Activated effector memory CD4-positive, alpha-beta T cell treated with Interleukin-2 at 50 U/mL for 16 hours (primary cell): ENCODE measurements around the gene JOSD2.

ENCODE experiments used
- DNase-seq: peaks from one replicate; pipeline ENCODE4 v3.0.0-alpha.2; 2020

The JOSD2 gene

GRCh38 chr19:50492303-50493052 lies 18.5 kb downstream of the JOSD2 start:
- no peak for DNase-seq

DNA sequence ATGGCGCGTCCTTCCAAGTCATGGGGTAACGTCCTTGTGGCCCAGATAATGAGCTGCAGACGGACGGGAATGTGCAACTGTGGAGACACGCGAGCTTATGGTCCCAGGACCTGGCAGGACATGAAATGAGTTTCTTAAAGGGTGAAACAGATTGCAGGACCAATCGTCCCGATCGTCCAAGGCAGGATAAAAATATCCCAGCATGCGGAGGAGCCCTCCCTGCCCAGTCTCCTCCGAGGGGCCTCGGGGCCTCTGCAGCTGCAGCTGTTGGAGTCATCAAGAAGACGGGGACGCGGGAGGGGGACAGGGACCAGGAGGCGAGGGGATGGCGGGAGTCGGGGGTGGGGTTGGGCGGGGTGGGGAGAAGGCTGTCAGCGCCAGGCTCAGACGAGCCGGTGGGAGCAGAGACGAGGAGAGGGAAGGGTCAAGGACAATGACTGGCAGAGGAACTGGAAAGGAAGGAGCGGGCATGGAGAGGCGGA lies 20.0 kb downstream of the JOSD2 start:
- DNase-seq, result no peak

DNA sequence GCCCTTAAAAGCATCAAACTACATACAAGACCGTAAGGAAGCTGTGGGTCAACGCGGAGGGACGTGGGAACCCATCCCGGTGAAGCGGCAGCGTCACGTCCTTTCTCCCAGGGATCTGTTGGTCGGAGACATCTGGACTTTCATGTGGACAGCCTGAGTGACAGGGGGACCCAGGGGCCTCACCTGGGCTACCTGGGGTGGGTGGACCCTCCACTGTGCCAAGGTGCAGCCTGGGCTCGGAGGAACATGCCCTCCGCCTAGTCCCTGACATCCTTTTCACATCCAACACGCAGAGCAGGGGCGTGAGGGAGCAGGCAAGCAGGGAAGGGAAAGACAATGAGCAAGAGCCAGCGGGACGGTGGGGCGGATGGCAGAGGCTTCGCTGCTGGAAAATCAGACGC lies 20.6 kb downstream of the JOSD2 start:
- no peak for DNase-seq

- DNase-seq, result no peak
These were observed 21.5 kb downstream of the JOSD2 start for GRCh38 chr19:50489461-50490011.

DNA sequence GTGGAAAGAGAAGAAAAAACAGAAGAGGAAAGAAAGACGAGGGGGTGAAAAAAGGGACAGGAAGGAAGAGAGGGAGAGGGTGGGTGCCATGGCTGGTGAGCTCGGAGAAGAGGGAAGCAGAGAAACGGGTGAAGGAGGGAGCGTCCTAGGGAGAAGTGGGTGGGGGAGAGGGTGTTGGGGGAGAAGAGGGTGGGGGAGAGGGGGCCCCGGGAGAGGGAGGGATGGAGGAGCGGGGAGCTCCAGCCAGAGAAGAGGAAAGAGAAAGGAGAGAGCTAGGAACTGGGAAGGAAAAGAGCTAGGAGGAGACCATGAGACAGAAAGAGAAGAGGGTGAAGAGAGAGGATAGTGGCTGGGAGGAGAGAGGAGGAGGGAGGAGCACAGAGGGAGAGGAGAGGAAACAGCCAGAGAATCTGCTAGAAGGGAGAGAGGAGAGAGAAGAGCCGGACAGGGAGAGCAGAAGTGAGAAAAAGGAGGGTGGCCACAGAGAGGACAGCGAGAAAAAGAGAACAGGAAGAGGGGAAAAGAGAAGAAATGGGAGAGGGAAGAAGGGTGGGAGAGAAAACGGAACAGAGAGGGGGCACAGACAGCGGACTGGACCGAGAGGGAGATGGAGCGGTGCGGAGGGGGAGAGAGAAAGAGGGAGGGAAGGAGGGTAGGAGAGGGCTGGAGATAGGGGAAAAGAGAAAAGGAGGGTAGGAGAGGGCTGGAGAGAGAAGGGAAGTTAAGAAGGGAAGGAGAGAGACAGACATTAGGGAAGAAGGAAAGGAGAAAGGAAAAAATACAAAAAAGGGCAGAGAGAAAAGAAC lies 22.4 kb downstream of the JOSD2 start:
- no peak for DNase-seq

GRCh38 chr19:50486823-50487515 lies 24.0 kb downstream of the JOSD2 start:
- DNase-seq, result no peak

- no peak for DNase-seq
These were observed 25.6 kb downstream of the JOSD2 start for GRCh38 chr19:50485284-50485955.

- DNase-seq, result no peak
These were observed 28.1 kb downstream of the JOSD2 start for GRCh38 chr19:50482916-50483315.

DNA sequence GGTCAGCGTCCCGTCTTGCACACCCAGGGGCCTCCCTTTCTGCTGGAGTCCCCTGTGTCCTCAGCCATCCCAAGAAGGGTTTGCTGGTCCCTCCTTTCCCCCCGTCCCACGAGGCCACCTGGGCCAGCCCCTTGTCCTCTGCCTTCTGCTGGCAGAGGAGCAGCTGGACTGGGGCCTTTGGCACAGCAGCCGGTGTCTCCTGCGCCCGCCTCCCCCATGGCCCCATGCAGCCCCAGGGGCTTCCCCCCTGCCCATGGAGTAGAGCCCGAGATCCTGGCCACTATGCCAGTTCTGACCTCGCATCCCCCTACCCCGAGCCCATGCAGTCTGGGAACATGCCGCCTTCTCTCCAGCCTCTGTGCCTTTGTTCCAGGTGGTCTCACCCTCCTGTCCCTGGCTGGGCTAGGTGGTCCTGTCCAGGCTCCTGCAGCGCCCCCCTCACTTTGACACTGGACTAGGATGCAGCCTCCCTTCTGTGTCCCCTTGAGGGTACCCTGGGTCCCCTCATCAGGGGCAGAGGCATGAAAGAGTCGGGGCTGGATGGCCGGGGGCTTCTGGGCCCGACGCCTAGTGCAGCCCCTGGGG lies 28.6 kb downstream of the JOSD2 start:
- DNase-seq, result no peak

DNA sequence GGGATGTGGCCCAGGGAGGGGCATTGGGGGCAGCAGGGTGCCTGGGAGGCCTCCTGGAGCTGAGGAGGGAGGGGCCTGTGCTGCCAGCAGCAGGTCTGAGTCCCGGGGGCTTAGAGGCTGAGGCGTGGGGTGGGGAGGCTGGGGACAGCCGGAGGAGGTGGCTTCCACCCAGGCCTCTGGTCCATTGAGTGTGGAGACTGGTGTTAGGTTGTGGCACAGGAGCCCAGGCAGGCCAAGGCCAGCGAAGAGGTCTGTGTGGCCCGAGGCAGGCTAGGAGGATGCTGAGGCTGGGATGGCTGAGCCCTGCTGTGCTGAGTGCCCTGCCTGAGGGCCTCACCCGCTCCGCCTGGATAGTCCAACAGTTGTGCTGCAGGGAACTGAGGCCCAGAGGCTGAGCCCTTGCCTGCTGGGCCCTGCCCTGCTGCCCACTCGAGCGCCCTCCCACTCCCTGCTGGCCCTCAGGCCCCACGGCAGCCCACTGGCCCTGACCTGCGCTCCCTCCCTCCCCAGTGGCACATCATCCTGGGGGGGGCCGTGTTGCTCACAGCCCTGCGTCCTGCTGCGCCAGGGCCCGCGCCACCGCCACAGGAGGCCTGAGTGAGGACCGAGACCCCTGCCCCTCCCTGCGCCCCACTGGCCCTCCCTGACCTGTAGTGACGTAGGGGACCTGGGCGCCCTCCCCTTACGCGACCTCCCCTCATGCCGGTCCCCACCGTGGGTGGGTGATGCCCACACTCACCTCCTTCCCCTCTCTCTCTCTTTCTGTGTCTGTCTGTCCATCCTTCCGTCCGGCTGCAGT lies 29.4 kb downstream of the JOSD2 start:
- DNase-seq, result no peak

DNA sequence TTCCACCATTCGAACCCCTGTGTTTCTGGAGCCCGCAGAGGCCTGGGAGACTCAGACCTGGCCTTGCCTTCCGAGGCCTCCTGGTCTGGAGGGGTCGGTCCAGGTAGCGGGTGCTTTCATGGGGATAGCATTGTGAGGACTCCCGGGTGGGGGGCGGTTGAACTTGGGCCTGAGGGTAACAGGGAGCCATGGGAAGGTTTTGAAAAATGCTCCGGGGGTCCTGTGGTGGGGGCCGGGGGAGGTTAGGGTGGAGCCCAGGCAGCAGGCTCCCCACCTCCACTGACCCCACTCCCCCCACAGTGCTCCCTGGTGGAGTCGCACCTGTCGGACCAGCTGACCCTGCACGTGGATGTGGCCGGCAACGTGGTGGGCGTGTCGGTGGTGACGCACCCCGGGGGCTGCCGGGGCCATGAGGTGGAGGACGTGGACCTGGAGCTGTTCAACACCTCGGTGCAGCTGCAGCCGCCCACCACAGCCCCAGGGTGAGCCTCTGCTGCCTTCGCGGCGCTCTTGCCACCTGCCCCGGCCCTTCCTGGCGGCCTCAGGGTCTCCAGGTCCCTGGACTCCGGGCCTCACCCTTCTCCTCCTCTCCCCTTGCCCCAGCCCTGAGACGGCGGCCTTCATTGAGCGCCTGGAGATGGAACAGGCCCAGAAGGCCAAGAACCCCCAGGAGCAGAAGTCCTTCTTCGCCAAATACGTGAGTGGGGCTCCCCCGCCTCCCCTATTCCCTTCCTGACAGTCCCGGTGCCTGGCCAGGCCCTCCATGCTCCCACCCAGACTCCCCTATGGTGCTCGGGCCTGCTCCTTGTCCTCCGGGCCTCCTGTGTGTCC lies 30.5 kb downstream of the JOSD2 start:
- no peak for DNase-seq

DNA sequence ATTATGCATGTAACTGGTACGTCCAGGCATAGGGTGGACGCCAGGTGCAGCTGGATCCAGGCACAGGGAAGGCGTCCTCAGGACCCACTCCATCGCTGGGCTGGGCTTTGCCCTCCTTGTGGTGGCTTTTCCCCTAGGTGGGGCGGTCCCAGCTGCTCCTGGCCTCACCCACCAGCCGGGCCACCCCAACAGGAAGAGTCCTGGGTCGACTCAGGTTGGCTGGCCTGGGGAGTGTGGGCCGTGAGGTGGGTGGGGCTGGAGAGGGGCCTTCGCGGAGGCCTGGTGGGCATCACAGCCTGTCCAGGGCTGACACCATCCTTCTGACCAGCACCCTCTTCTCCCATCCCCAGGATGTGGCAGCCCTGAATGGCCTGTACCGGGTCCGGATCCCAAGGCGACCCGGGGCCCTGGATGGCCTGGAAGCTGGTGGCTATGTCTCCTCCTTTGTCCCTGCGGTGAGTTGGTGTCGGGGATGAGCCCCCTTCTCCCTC lies 31.2 kb downstream of the JOSD2 start:
- DNase-seq, result no peak

DNA sequence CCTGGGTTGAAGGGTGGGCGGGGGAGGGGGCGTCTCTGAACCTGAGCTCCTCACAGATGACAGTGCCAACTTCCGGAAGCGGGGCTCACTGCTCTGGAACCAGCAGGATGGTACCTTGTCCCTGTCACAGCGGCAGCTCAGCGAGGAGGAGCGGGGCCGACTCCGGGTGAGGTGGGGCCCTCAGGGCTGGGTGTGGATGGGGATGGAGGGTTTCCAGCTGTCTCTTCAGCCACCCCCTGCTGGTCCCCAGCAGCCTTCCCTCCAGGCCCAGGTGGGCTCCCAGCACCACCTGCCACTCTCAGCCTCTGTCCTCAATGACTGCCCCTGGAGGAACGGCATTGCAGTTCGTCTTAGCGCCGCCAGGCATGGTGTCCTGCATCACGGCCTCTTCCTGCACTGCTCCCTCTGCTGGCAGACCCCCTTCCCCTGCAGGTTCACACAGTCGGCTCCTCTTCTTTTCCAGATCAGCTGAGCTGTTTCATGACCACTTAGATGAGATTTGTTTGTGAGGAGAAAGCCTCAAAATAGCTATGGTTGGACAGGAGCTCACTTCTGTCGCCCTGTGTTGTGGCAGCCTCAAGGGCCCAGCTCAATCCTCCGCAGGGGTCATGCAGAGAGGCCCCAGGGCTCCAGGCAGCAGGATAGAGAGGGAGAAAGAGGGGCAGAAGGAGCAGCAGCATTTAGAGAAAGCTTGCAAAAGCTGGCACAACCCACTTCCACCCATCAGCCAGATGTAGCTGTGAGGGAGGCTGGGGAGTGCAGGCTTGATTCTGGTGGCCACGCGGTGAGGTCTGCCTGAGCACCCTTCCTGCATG lies 31.9 kb downstream of the JOSD2 start:
- no peak for DNase-seq

- DNase-seq, result no peak
These were observed 33.1 kb downstream of the JOSD2 start for GRCh38 chr19:50477751-50478515.

GRCh38 chr19:50476907-50477238 lies 34.1 kb downstream of the JOSD2 start:
- no peak for DNase-seq

- DNase-seq, result peak; percentile 88
These were observed 34.6 kb downstream of the JOSD2 start, which contains the start of the genes EMC10 and GARIN5A for GRCh38 chr19:50476224-50476906. Gene EMC10, plus strand, starts transcription at chr19:50476507. Its CDS starts 38 bp downstream, at chr19:50476545. Gene GARIN5A, minus strand, starts transcription at chr19:50476848. Its CDS starts 460 bp downstream, at chr19:50476388.

DNA sequence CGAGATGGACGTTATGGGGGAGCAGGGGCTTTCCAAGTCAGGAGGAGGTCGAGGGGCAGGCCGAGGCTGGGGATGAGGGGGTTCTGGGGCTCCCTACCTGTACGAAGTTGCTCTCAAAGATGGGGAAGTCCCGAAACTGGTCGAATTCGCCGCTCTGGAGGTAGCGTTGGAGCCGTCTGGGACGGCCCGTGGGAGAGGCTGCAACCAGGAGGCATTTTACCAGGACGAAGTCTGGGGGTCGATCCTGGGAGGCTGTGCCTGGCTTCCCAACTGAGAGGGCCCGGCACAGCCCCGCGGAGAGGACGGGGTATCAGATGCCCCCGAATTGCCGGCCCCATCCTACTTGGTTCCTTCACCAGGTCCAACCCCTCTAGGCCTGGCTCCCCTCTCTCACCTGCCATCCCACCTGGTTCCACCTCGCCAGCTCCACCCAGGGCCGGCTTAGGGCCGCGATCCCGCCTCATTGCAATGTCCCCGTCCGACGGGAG lies 35.2 kb downstream of the JOSD2 start:
- DNase-seq, result no peak
